HUDEP-2 (cell line): Measurements from ENCODE around the gene ZNF575.
"Not testable (repeated sequence)": the region's sequence is repeated elsewhere in the genome, so short reads cannot be mapped to it uniquely, and the experiment has no call there.

Experiments used
- DNase-seq, 76 experiments: peaks; one replicate each; lab custom pipeline; 2025; ENCODE audit not compliant: unreplicated experiment in 76 of 76; lab: John Stamatoyannopoulos, UW

ZNF575 gene

GRCh38 chr19:43540381-43540780 is 7.4 kb downstream of the ZNF575 start:
- DNase-seq = no peak

- DNase-seq = no peak
These were observed 9.1 kb downstream of the ZNF575 start for GRCh38 chr19:43541920-43542650.

GRCh38 chr19:43544077-43544476 is 11.1 kb downstream of the ZNF575 start:
- DNase-seq = no peak

GRCh38 chr19:43545276-43545675 is 12.3 kb downstream of the ZNF575 start:
- no peak for DNase-seq

DNA sequence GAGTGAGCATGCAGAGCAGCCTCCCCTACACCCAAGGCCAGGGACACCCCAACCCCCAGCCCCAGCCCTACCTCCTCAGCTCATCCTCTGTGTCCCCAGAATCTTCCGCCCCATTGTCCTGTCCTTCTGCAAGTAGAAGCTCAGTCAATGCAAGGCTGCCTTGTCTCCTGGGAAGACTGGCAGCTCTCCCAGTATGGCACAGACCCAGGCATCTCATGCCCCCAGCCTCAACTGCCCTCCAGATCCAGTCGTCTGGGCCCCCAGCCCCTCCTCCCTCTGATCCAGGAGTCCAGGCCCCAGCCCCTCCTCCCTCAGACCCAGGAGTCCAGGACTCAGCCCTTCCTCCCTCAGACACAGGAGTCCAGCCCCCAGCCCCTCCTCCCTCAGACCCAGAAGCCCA is 13.0 kb downstream of the ZNF575 start:
- DNase-seq = no peak

DNA sequence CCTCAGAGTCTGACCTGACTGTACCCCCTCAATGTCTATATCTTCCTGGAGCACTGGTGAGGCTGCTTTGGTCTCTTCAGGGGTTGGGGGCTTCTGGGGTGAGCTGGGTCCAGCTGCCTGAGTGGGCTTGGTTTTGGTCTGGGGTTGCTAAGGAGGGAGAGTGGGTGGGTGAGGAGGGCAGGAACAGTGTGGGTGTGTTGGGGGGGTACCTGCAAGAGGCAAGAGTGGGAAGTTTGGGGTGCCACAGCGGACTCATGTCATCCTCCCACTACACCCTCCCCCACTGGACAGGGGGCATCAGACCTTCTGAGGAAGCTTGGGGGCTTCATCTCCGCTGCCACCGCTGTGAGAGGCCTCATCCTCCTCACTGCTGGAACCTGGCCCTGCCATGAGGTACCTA is 13.6 kb downstream of the ZNF575 start:
- no peak for DNase-seq

DNA sequence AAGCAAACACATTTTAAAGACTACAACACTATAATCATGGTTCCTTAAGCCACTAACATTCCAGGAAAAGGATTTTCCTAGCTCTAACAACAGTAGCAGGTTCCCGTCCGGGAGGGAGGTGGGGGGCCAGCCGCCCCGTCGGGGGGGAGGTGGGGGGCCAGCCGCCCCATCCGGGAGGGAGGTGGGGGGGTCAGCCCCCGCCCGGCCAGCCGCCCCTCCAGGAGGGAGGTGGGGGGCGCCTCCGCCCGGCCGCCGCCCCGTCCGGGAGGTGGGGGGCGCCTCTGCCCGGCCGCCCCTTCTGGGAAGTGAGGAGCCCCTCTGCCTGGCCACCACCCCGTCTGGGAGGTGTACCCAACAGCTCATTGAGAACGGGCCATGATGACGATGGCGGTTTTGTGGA is 14.9 kb downstream of the ZNF575 start:
- not testable (repeated sequence) for DNase-seq

DNA sequence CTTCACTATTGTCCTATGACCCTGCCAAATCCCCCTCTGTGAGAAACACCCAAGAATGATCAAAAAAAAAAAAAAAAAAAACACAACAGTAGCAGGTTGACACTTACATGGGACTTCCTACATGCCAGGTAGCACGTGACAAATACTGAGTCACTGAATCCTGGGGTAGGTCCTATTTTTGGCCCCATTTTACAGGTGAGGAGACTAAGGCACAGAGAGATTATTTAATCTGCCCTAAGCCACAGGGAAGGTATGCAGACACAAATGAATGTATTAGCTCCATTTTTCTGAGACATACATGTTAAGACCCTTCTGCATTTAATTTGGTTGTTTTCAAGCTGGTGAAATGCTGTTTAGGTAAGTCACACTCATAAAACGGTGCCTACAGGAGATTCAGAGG is 15.7 kb downstream of the ZNF575 start:
- DNase-seq = no peak

DNA sequence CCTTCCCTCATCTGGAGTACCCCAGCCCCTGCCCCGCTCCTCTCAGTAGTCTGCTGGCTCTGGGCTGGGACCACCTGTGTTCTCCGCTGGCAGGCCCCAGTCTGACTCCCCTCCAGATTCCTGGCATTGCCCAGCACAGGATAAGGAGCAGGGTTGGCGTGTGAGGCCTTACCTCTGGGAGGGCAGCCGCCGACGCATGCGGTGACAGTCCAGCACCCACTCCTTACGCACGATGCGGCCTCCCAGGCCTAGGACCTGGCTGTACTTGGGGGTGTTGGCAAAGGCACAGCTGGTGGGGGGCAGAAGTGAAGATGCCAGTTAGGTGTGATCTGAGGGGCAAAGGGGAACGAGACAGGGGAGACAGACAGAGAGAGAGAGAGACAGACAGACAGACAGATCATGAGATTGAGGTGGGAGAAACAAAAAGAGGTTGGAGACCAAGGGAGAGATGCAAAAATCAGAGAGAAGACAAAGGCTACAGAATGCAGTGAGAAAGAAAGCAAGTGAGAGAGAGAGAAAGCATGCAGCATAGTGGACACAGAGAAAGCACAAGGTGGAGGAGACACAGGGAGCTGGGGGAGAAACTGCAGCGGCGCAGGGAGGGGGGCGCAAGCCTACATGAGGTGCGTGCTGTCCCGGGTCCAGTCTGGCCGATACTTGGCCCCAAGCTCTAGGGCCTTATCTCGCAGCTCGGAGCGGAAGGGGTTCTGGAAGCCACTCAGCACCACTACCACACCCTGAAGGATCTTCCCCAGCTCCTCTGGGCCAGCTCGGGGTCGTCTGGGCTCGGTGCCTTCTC is 18.6 kb downstream of the ZNF575 start:
- no peak for DNase-seq

DNA sequence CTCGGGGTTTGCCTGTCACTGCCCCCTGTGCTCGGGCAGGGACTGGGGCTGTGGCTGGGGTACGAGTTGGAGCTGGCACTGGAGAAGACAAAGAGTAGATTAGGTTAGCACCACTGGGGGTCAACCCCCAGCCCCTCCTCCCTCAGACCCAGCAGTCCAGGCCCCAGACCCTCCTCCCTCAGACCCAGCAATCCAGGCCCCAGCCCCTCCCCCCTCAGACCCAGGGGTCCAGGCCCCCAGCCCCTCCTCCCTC is 19.1 kb downstream of the ZNF575 start:
- no peak for DNase-seq

DNA sequence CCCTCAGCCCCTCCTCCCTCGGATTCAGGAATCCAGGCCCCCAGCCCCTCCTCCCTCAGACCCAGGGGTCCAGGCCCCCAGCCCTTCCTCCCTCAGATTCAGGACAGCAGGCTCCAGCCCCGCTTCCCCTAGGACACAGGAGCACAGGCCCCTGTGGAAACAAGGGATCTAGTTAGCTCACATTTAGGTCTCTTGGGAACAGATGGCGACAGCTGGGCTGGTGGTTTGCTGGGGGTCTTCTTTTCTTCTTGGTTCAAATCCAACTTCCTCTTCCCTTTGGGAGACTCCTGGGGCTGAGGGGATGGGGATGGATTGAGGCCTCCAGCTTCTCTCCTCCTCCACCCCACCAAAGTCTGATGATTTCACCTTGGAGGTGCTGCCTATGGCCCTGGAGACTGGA is 19.6 kb downstream of the ZNF575 start:
- DNase-seq = no peak

DNA sequence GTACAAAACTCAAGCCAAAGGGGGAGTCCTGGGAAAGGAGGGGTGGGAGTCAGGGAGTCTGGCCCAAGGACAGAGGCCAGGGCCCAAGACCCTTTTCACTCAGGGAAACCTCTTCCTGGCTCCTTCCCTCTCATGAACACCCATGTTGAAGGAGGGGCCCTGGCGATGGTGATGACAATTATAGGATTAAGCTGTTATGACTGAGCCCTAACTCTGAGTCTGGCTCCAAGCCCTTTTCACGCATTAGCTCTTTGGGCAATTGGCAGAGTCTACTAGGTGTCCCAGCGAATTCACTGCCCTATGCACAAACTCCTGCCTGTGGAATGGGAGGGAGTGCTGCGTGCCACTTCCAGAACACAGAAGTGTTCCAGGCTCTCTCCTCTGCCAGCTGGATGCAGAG is 20.7 kb downstream of the ZNF575 start:
- DNase-seq = no peak

GRCh38 chr19:43554317-43554895 is 21.4 kb downstream of the ZNF575 start:
- no peak for DNase-seq

DNA sequence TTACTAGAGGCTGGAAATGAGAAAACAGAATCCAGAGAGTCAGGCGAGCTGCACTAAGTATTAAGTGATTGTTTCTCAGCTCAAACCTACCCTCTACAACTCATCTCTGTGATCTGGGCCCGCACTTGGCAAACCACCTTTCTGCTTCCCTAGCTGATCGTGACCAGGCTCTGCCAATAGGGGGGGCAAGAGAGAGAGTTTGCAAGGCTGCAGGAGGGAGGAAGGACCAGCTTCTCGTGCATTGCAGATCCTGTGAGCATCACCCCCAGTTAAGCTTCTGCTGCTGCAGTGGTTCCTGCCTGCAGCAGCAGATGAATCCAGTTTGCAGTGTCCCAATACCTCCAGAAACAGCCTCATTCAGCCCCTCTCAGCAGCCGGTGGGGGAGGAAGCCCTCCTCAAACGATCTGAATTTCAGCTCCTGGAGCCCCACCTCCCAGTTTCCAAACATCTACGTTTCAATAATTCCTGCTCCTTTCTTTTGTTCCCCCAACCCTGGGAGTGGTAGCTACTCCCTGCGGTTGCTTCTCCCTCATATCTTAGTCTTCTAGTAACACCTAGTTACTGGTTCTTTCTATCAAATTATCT is 22.3 kb downstream of the ZNF575 start:
- DNase-seq = peak in 72 of 76 experiments; percentile 10 to 92 (median 70)

- DNase-seq = peak in 26 of 76 experiments; percentile 9 to 45 (median 24)
These were observed 27.7 kb downstream of the ZNF575 start for GRCh38 chr19:43560687-43561086.

DNA sequence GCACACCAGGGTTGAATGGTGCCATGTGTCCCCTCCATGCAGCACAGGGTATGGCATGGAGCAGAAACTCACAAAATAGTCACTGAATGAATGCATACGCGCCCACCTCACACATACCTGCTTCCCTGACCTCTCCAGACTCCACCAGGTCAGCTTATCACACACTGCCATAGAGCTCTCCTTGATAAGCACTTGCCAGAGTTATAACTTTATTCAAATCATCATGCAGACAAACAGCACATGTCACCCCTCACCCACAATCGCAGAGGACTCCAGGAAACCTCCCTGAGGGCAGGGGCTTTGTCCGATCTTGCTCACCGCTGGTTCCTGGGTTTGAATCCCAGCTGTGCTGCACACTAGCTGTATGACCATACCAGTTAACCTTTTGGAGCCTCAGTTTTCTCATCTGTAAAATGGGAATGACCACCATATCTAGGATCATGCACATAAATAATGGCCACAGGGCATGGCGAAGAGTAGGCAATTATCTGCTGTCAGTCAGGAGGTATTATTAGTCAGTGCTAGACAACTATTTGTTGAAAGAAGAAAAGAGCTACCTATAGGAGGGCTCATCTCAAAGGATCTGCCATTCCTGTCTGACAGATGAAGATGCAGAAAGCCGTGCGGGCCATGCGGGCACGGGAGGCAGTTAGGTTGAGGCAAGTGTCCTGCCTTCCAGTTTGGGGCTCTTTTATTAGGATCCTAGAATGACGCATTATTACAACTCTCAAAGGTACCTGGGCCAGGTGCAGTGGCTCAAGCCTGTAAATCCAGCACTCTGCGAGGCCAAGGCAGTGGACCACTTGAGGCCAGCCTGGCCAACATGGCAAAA is 28.4 kb downstream of the ZNF575 start:
- DNase-seq = no peak

- no peak for DNase-seq
These were observed 29.3 kb downstream of the ZNF575 start for GRCh38 chr19:43562226-43562697.

- peak in 74 of 76 experiments; percentile 25 to 94 (median 74) for DNase-seq
These were observed 29.8 kb downstream of the ZNF575 start for GRCh38 chr19:43562698-43563241.

- DNase-seq = no peak
These were observed 30.9 kb downstream of the ZNF575 start for GRCh38 chr19:43563816-43564457.

DNA sequence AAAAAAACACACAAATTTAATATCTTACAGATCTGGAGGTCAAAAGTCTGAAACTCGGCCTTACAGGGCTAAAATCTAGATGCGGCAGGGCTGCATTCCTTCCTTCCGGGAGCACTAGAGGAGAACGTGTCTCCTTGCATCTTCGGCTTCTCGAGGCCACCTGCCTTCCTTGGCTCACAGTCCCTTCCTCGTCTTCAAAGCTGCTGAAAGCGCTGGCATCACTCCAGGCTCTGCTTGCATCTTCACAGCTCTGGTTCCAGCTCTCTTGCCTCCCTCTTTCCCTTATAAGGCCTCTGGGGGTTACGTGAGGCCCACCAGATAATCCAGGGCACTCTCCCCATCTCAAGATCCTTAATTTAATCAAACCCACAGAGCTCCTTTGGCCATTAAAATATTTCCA is 31.8 kb downstream of the ZNF575 start:
- no peak for DNase-seq
